ENCODE measurements around the gene VARS2. TPM values are rescaled to one million over a fixed set of nuclear protein-coding genes. Genes with fewer than 3 reads are reported as not detected.

VARS2 gene
- total and polyA plus RNA-seq, 9 of the 15 experiments (the other 6 are each of a cell fraction or from before 2014, with no cell fraction given): 1.6 to 53.6 (median 29.9) TPM

DNA sequence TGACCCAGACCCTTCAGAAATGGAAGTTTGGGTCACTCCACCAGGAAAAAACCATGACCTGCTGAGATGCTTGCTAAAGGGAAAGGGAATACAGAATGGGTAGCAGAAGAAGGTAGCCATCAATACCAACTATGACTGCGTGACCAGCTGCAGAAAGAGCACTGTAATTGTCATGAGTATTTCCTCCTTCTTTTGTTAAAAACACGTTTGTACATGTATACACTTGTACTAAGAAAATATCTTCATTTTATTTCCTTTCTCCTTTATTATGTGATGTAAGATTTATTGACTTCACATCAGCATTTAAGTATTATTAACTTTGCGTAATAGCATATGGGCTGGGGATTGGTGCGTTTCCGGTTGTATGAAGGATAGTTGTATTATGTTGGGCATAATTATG, 56.9 kb downstream of the VARS2 start (continued):
- TF ChIP-seq SMAD3 (CRISPR knock-in tag; conservative IDR thresholded peaks at IDR 0.05) (no peak), PCBP2 (IDR thresholded peaks at IDR 0.05; ENCODE audit: low read depth, low read length, poor library complexity, severe bottlenecking) (no peak), GATA2 (CRISPR knock-in tag; IDR thresholded peaks at IDR 0.05) (no peak), U2AF1 (optimal IDR thresholded peaks at IDR 0.05; ENCODE audit: low read depth, low read length) (no peak), GTF2E2 (tag; IDR thresholded peaks at IDR 0.05) (no peak)
- TF ChIP-seq, protein P1, sequence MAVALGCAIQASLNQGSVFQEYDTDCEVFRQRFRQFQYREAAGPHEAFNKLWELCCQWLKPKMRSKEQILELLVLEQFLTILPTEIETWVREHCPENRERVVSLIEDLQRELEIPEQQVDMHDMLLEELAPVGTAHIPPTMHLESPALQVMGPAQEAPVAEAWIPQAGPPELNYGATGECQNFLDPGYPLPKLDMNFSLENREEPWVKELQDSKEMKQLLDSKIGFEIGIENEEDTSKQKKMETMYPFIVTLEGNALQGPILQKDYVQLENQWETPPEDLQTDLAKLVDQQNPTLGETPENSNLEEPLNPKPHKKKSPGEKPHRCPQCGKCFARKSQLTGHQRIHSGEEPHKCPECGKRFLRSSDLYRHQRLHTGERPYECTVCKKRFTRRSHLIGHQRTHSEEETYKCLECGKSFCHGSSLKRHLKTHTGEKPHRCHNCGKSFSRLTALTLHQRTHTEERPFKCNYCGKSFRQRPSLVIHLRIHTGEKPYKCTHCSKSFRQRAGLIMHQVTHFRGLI (CRISPR knock-in tag; IDR thresholded peaks at IDR 0.05): no peak
- TF ChIP-seq, protein P2, sequence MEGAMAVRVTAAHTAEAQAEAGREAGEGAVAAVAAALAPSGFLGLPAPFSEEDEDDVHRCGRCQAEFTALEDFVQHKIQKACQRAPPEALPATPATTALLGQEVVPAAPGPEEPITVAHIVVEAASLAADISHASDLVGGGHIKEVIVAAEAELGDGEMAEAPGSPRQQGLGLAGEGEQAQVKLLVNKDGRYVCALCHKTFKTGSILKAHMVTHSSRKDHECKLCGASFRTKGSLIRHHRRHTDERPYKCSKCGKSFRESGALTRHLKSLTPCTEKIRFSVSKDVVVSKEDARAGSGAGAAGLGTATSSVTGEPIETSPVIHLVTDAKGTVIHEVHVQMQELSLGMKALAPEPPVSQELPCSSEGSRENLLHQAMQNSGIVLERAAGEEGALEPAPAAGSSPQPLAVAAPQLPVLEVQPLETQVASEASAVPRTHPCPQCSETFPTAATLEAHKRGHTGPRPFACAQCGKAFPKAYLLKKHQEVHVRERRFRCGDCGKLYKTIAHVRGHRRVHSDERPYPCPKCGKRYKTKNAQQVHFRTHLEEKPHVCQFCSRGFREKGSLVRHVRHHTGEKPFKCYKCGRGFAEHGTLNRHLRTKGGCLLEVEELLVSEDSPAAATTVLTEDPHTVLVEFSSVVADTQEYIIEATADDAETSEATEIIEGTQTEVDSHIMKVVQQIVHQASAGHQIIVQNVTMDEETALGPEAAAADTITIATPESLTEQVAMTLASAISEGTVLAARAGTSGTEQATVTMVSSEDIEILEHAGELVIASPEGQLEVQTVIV (CRISPR knock-in tag; IDR thresholded peaks at IDR 0.05; ENCODE audit: borderline replicate concordance): no peak

DNA sequence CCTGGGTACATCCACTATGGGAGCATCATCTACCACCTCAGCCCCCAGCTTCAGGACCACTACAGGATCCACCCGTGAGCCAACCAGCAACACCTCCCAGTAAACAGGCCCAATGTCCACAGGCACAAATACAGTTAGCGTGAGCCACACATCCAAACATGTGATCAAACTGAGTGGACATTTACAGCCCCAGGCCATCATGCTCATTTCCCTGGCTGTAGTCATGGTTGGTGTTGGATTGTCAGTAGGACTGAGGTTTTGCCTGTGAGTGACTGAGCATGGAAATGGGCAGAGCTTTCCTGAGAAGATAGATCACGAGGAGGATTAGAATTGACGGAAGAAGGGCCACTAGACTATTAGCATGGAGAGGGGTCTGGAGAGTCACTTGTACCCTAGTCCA, 58.8 kb downstream of the VARS2 start:
- in situ Hi-C loops (cut with MboI): no loop called here
- POLR2A ChIA-PET: interaction anchor here (0.7 to 1.4 kb wide), 2 partner anchors 9 to 59 kb away, joined by 3 to 8 read pairs; partner anchors contain the start of gene VARS2
- FAIRE-seq: no peak
- TF ChIP-seq, protein P3, sequence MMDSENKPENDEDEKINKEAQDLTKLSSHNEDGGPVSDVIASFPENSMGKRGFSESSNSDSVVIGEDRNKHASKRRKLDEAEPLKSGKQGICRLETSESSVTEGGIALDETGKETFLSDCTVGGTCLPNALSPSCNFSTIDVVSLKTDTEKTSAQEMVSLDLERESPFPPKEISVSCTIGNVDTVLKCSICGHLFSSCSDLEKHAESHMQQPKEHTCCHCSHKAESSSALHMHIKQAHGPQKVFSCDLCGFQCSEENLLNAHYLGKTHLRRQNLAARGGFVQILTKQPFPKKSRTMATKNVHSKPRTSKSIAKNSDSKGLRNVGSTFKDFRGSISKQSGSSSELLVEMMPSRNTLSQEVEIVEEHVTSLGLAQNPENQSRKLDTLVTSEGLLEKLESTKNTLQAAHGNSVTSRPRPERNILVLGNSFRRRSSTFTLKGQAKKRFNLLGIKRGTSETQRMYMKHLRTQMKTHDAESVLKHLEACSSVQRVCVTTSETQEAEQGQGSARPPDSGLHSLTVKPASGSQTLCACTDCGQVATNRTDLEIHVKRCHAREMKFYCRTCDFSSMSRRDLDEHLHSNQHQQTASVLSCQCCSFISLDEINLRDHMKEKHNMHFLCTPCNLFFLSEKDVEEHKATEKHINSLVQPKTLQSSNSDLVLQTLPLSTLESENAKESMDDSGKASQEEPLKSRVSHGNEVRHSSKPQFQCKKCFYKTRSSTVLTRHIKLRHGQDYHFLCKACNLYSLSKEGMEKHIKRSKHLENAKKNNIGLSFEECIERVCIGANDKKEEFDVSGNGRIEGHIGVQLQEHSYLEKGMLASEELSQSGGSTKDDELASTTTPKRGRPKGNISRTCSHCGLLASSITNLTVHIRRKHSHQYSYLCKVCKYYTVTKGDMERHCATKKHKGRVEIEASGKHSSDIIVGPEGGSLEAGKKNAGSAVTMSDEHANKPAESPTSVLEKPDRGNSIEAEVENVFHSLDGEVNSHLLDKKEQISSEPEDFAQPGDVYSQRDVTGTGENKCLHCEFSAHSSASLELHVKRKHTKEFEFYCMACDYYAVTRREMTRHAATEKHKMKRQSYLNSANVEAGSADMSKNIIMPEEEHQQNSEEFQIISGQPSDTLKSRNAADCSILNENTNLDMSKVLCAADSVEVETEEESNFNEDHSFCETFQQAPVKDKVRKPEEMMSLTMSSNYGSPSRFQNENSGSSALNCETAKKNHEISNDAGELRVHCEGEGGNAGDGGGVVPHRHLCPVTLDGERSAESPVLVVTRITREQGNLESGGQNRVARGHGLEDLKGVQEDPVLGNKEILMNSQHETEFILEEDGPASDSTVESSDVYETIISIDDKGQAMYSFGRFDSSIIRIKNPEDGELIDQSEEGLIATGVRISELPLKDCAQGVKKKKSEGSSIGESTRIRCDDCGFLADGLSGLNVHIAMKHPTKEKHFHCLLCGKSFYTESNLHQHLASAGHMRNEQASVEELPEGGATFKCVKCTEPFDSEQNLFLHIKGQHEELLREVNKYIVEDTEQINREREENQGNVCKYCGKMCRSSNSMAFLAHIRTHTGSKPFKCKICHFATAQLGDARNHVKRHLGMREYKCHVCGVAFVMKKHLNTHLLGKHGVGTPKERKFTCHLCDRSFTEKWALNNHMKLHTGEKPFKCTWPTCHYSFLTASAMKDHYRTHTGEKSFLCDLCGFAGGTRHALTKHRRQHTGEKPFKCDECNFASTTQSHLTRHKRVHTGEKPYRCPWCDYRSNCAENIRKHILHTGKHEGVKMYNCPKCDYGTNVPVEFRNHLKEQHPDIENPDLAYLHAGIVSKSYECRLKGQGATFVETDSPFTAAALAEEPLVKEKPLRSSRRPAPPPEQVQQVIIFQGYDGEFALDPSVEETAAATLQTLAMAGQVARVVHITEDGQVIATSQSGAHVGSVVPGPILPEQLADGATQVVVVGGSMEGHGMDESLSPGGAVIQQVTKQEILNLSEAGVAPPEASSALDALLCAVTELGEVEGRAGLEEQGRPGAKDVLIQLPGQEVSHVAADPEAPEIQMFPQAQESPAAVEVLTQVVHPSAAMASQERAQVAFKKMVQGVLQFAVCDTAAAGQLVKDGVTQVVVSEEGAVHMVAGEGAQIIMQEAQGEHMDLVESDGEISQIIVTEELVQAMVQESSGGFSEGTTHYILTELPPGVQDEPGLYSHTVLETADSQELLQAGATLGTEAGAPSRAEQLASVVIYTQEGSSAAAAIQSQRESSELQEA (IDR thresholded peaks at IDR 0.05; ENCODE audit: low read depth): no peak

More for the DNA sequence above, 58.8 kb downstream of the VARS2 start:
- peaks cover 35 to 43% of the 10 kb centered on the region in 2 experiments; a peak in 4 of 5 replicates for H3K27me3 ChIP-seq (ENCODE audit: control insufficient read depth in 2 of 2, insufficient read depth in 2 of 2, low read length in 2 of 2)
- no peak overlapping the region for H3K27ac ChIP-seq (ENCODE audit: extremely low read depth, low read depth, low read length)
- DNase-seq (ENCODE audit: extremely low read depth in 1 of 4, low spot score in 3 of 4) (no peak), ATAC-seq (no peak)
- no peaks in the 10 kb centered on the region for H3K36me3 ChIP-seq (ENCODE audit: control insufficient read depth, insufficient read depth, low read length)
- intact Hi-C loops (cut with micrococcal nuclease): no loop called here
- H3K4me2 ChIP-seq (ENCODE audit: insufficient read depth, low read length): no peak overlapping the region
- no peak overlapping the region for H2AFZ ChIP-seq (ENCODE audit: low read depth, low read length)
- H4K20me1 ChIP-seq (replicated peaks; ENCODE audit: control insufficient read depth, insufficient read depth, low read length): no peaks in the 10 kb centered on the region
- no peak overlapping the region for H3K9ac ChIP-seq (ENCODE audit: insufficient read depth in 1 of 2, low read depth in 2 of 2, low read length in 2 of 2)
- WGBS (ENCODE audit: insufficient coverage, low coverage, missing lambda C conversion rate): 2% methylated on average over 4 of the region's 4 CpGs
- H3K79me2 ChIP-seq (ENCODE audit: control insufficient read depth, insufficient read depth, low read length): no peaks in the 10 kb centered on the region
- CTCF ChIA-PET (ENCODE audit: low intra/inter-chr PET ratio): no interaction called here
- no peak overlapping the region for H3K4me3 ChIP-seq
- H3K4me1 ChIP-seq (replicated peaks in 1 of 2; ENCODE audit: control insufficient read depth in 2 of 2, insufficient read depth in 2 of 2, low read length in 2 of 2): no peaks in the 10 kb centered on the region
- no peaks in the 10 kb centered on the region for H3K9me3 ChIP-seq (replicated peaks; ENCODE audit: control insufficient read depth, insufficient read depth, low read depth, low read length)
- BruUV-seq (replicated peaks): no TSS peak
- no peaks in the 10 kb centered on the region for H3K9me1 ChIP-seq (ENCODE audit: control insufficient read depth, insufficient read depth, low read length)

All from K562 (cell line).